Neuron (in vitro differentiated cells): ENCODE data around the gene PTPRG.

ENCODE experiments used
- H2AFZ ChIP-seq: one replicate; pipeline ENCODE4 v1.6.1; 2013; ENCODE audit warnings: low read depth, mild to moderate bottlenecking, inconsistent platforms, low read length, moderate library complexity
- H3K27me3 ChIP-seq: one replicate; pipeline ENCODE4 v1.6.1; 2013; ENCODE audit warnings: low read length; ENCODE audit not compliant: insufficient read depth
- H3K36me3 ChIP-seq: one replicate; pipeline ENCODE4 v1.6.1; 2013; ENCODE audit warnings: low read length; ENCODE audit not compliant: insufficient read depth
- H3K4me1 ChIP-seq: one replicate; pipeline ENCODE4 v1.6.1; 2013; ENCODE audit warnings: low read length; ENCODE audit not compliant: insufficient read depth
- H3K4me3 ChIP-seq: 2 replicates; pipeline ENCODE4 v1.5.1; 2013; ENCODE audit warnings: mild to moderate bottlenecking, low read length, moderate library complexity
- H3K9me3 ChIP-seq: one replicate; pipeline ENCODE4 v1.6.1; 2013; ENCODE audit warnings: low read length

PTPRG gene

GRCh38 chr3:61620073-61620472 is 58.7 kb downstream of the PTPRG start:
- Histone ChIP-seq H3K9me3 (no peaks in the 10 kb centered on the region), H3K36me3 (no peaks in the 10 kb centered on the region), H3K4me1 (no peaks in the 10 kb centered on the region), H2AFZ (no peak overlapping the region), H3K4me3 (no peak overlapping the region), H3K27me3 (no peaks in the 10 kb centered on the region)

DNA sequence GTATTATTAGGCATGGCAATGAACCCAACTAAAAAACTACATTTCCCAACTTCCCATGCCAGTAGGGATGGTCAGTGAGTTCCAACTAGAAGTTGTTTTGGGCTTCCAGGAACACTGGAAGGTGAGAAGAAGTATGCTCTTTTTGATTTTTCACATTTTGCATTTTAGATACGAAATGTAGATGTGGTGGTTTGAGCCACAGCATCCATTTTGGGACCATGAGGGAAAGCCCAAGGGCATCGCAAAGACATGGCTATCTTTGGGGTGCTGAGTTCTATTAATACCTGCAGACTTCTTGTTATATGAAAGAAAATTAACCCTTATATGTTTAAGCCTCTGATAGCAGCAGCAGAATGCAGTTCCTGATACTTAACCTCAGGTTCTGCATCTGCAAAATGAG is 62.9 kb downstream of the PTPRG start:
- Histone ChIP-seq H3K9me3 (no peaks in the 10 kb centered on the region), H3K4me1 (peaks cover 2% of the 10 kb centered on the region), H3K27me3 (no peaks in the 10 kb centered on the region), H3K36me3 (no peaks in the 10 kb centered on the region), H3K4me3 (no peak overlapping the region), H2AFZ (no peak overlapping the region)

DNA sequence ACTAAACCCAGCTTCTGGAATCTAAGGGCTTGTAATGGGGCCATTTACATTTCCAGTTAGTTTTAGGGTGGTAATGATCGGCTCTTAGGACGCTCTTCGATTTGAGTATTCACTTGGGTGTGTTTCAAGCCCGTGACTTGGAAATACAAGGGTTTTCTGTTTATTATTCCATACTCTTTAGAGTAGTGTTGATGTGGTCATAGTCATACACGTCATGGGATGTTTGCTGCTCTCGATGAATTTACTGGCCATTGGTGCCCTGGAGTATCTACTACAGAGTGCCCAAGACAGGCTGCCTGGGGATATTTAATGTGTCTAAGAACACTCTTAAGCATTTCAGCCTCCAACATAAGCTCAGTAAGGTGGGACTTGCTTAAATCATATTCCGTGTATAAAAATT is 64.1 kb downstream of the PTPRG start:
- Histone ChIP-seq H3K36me3 (no peaks in the 10 kb centered on the region), H3K4me3 (no peak overlapping the region), H3K4me1 (peaks cover 2% of the 10 kb centered on the region), H3K27me3 (no peaks in the 10 kb centered on the region), H3K9me3 (no peaks in the 10 kb centered on the region), H2AFZ (no peak overlapping the region)

- Histone ChIP-seq H3K27me3 (no peaks in the 10 kb centered on the region), H3K36me3 (no peaks in the 10 kb centered on the region), H3K4me3 (no peak overlapping the region), H3K4me1 (peaks cover 2% of the 10 kb centered on the region), H2AFZ (no peak overlapping the region), H3K9me3 (no peaks in the 10 kb centered on the region)
Measured at GRCh38 chr3:61626484-61626883, 65.1 kb downstream of the PTPRG start.

GRCh38 chr3:61627768-61628185 is 66.4 kb downstream of the PTPRG start:
- no peaks in the 10 kb centered on the region for H3K9me3 ChIP-seq
- H2AFZ ChIP-seq, result no peak overlapping the region
- H3K4me1 ChIP-seq, result peaks cover 2% of the 10 kb centered on the region
- no peak overlapping the region for H3K4me3 ChIP-seq
- no peaks in the 10 kb centered on the region for H3K36me3 ChIP-seq
- no peaks in the 10 kb centered on the region for H3K27me3 ChIP-seq

DNA sequence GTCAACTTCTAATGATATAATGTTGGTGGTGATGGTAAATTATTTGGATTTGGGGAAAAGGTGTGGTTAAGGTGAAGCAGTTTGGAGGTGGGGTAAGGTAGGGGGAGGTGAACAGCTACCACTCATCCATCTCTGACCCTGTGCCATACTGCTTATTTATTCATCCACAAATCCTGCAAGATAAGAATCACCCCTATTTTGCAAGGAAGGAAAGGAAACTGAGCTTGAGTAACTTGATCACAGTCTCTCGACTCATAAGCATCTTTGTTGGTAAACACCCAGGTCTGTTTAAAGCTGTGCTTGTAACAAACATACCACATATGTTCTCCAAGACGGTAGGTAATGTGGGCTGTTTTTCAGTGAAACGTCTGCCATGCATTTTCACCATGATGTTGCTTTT is 67.3 kb downstream of the PTPRG start:
- H3K36me3 ChIP-seq, result no peaks in the 10 kb centered on the region
- peaks cover 2% of the 10 kb centered on the region for H3K4me1 ChIP-seq
- no peak overlapping the region for H3K4me3 ChIP-seq
- no peaks in the 10 kb centered on the region for H3K27me3 ChIP-seq
- no peak overlapping the region for H2AFZ ChIP-seq
- no peaks in the 10 kb centered on the region for H3K9me3 ChIP-seq

DNA sequence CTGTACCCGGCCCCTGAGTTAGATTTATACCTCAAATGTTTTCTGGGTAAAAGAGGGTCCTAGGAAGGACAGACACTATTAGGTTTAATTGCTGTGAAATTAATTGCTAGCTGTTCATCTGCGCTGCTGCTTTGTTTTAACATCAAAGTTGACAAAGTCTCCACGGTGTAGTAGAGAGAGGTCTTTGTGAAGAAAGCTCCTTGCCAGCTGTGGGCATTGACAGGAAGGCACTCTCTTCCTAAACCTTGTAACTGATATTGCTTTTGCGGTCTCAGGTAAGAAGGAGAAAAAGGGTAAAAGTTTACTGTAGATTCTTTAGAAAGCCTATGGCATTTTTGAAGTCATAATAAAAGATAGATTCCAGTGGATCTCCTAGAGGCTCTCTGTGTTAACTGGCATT is 68.1 kb downstream of the PTPRG start:
- peaks cover 2% of the 10 kb centered on the region for H3K4me1 ChIP-seq
- H2AFZ ChIP-seq, result no peak overlapping the region
- H3K27me3 ChIP-seq, result no peaks in the 10 kb centered on the region
- H3K4me3 ChIP-seq, result no peak overlapping the region
- no peaks in the 10 kb centered on the region for H3K9me3 ChIP-seq
- no peaks in the 10 kb centered on the region for H3K36me3 ChIP-seq

DNA sequence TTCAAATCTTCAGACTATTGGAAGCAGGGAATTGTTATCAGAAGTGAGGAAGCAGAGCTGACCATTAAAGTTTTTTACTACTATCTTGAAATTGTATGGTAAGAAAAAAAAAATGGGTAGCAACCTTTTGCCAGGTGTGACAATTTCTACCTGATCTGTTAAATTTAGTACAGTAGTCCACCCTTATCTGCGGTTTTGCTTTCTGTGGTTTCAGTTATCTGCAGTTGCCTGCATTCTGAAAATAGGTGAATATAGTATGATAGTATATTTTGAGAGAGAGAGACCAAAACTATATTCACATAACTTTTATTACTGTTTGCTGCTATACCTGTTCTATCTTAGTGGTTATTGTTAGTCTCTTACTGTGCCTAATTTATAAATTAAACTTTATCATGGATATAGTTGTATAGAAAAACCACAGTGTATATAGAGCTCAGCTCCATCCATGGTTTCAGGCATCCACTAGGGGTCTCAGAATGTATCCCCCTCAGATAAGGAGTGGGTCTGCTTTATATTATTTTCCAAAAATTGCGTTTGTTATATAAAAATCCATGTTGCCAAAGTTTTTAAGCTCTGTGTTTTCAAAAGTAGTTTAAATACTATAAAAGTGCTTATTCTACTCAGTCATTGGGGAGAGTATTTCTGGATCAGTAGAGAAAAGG is 69.9 kb downstream of the PTPRG start:
- no peaks in the 10 kb centered on the region for H3K27me3 ChIP-seq
- H3K36me3 ChIP-seq, result no peaks in the 10 kb centered on the region

GRCh38 chr3:61632568-61633175 is 71.3 kb downstream of the PTPRG start:
- Histone ChIP-seq H3K4me3 (no peak overlapping the region), H2AFZ (no peak overlapping the region), H3K9me3 (no peaks in the 10 kb centered on the region), H3K27me3 (no peaks in the 10 kb centered on the region), H3K4me1 (no peaks in the 10 kb centered on the region), H3K36me3 (no peaks in the 10 kb centered on the region)

More for the DNA sequence above, 69.9 kb downstream of the PTPRG start:
- Histone ChIP-seq H3K4me1 (peaks cover 2% of the 10 kb centered on the region), H3K4me3 (no peak overlapping the region), H2AFZ (no peak overlapping the region), H3K9me3 (no peaks in the 10 kb centered on the region)

GRCh38 chr3:61634678-61635077 is 73.3 kb downstream of the PTPRG start:
- Histone ChIP-seq H3K36me3 (no peaks in the 10 kb centered on the region), H2AFZ (no peak overlapping the region), H3K4me3 (no peak overlapping the region), H3K27me3 (no peaks in the 10 kb centered on the region), H3K9me3 (no peaks in the 10 kb centered on the region), H3K4me1 (no peaks in the 10 kb centered on the region)

- Histone ChIP-seq H3K9me3 (no peaks in the 10 kb centered on the region), H3K4me3 (no peak overlapping the region), H3K36me3 (no peaks in the 10 kb centered on the region), H3K4me1 (no peaks in the 10 kb centered on the region), H3K27me3 (no peaks in the 10 kb centered on the region), H2AFZ (no peak overlapping the region)
Measured at GRCh38 chr3:61637088-61638051, 76.0 kb downstream of the PTPRG start.

GRCh38 chr3:61638741-61639140 is 77.4 kb downstream of the PTPRG start:
- Histone ChIP-seq H3K4me3 (no peak overlapping the region), H3K36me3 (no peaks in the 10 kb centered on the region), H2AFZ (no peak overlapping the region), H3K4me1 (no peaks in the 10 kb centered on the region), H3K27me3 (no peaks in the 10 kb centered on the region), H3K9me3 (no peaks in the 10 kb centered on the region)

DNA sequence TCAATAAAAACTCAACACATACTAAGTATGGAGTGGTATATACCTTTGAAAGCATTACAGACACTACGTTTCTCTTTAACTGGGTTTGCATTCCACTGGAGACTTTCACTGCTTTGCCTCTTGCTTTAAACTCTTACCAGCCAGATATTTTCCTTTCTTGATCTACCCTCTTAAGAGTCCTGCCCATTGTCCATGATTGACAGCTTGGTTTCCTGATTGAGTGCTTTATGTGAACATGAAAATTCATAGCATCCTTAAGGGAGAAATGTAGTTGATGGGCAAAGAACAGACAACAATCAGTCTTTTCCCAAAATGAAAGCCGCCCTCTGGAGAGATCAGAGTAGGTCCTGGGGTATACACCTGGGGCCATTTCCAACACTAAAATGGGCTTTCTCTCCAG is 78.6 kb downstream of the PTPRG start:
- no peaks in the 10 kb centered on the region for H3K9me3 ChIP-seq
- H3K36me3 ChIP-seq, result no peaks in the 10 kb centered on the region
- no peaks in the 10 kb centered on the region for H3K4me1 ChIP-seq
- no peaks in the 10 kb centered on the region for H3K27me3 ChIP-seq
- H2AFZ ChIP-seq, result no peak overlapping the region
- H3K4me3 ChIP-seq, result no peak overlapping the region
